GM12878 (cell line): ENCODE measurements around the gene TCL1B.

Experiments used
- CBFB ChIP-seq: IDR thresholded peaks from 2 replicates; pipeline ENCODE4 v1.6.1; 2016; ENCODE audit warnings: antibody characterized with exemption, low read depth
- CEBPB ChIP-seq, 2 experiments: fragments of 150-350 bp in 1 of 2; IDR thresholded peaks; 2 replicates each; pipeline ENCODE4 v1.6.1; 2012 to 2014; ENCODE audit warnings: low read depth in 2 of 2, low read length in 2 of 2, borderline replicate concordance in 1 of 2, inconsistent platforms in 1 of 2
- DPF2 ChIP-seq: fragments of 450-650 bp; IDR thresholded peaks from 2 replicates; pipeline ENCODE4 v1.6.1; 2017; ENCODE audit warnings: mild to moderate bottlenecking
- HDAC6 ChIP-seq: fragments of 200-600 bp; sonication (generic); IDR thresholded peaks from one replicate; pipeline ENCODE4 v1.8.0; 2017; ENCODE audit warnings: antibody characterized with exemption; ENCODE audit not compliant: unreplicated experiment
- MXI1 ChIP-seq: fragments of 150-350 bp; IDR thresholded peaks from 2 replicates; pipeline ENCODE4 v1.6.1; 2011; ENCODE audit warnings: low read depth, mild to moderate bottlenecking, inconsistent platforms, low read length, improper control_type of control experiment
- NR2C2 ChIP-seq: IDR thresholded peaks from 2 replicates; pipeline ENCODE4 v1.6.1; 2011; ENCODE audit warnings: borderline replicate concordance, low read depth; ENCODE audit not compliant: control insufficient read depth, insufficient read length
- POLR2A ChIP-seq: IDR thresholded peaks from 2 replicates; pipeline ENCODE4 v1.6.1; 2011; ENCODE audit warnings: low read depth, mild to moderate bottlenecking, low read length
- POLR2AphosphoS5 ChIP-seq: IDR thresholded peaks from 2 replicates; pipeline ENCODE4 v1.6.1; 2011; ENCODE audit warnings: mild to moderate bottlenecking, low read length, inconsistent platforms
- SP1 ChIP-seq: IDR thresholded peaks from one replicate; pipeline ENCODE4 v1.6.1; 2011; ENCODE audit warnings: low read depth, low read length
- TAF1 ChIP-seq: IDR thresholded peaks from 2 replicates; pipeline ENCODE4 v1.6.1; 2011; ENCODE audit warnings: mild to moderate bottlenecking, low read depth, low read length, borderline replicate concordance
- TARDBP ChIP-seq: IDR thresholded peaks from 2 replicates; pipeline ENCODE4 v1.6.1; 2016; ENCODE audit warnings: borderline replicate concordance
- TF ChIP-seq, protein P1 (sequence below): IDR thresholded peaks from 2 replicates; pipeline ENCODE4 v1.6.1; 2011; ENCODE audit warnings: mild to moderate bottlenecking, low read depth, low read length, moderate library complexity; ENCODE audit not compliant: insufficient replicate concordance
- TF ChIP-seq, protein P2 (sequence below), 3 experiments: IDR thresholded peaks in 2 of 3; conservative IDR thresholded peaks in 1 of 3; 2 replicates each; pipeline ENCODE4 v1.5.1; 2011; ENCODE audit warnings: low read depth in 3 of 3, low read length in 3 of 3, mild to moderate bottlenecking in 3 of 3, control low read depth in 2 of 3, moderate library complexity in 2 of 3, inconsistent platforms in 1 of 3, mixed read lengths in 1 of 3; ENCODE audit not compliant: control insufficient read depth in 2 of 3, insufficient read depth in 1 of 3; ENCODE audit errors: extremely low read depth in 1 of 3

DNA sequence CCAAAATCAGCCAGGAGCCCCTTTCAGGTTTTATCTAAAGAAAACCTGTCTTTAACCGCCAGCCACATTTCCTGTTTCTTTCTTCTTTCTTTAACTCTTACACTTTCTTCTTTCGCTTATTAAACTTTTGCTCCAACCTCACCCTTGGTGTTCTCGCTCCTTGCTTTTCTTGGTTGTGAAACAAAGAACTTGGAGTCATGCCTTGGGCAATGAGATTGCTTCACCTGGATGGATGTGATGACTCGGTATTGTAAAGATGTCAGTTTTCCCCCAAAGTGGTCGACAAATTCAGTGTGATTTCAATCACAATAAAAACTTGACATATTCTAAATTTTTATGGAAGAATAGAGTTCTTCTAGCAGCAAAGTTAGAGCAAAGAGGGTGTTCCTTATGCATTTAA is 43.9 kb downstream of the TCL1B start:
- TF ChIP-seq, protein P1, sequence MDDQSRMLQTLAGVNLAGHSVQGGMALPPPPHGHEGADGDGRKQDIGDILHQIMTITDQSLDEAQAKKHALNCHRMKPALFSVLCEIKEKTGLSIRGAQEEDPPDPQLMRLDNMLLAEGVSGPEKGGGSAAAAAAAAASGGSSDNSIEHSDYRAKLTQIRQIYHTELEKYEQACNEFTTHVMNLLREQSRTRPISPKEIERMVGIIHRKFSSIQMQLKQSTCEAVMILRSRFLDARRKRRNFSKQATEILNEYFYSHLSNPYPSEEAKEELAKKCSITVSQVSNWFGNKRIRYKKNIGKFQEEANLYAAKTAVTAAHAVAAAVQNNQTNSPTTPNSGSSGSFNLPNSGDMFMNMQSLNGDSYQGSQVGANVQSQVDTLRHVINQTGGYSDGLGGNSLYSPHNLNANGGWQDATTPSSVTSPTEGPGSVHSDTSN, result no peak
- TF ChIP-seq POLR2AphosphoS5, result no peak
- no peak for TF ChIP-seq HDAC6
- TF ChIP-seq, protein P2, sequence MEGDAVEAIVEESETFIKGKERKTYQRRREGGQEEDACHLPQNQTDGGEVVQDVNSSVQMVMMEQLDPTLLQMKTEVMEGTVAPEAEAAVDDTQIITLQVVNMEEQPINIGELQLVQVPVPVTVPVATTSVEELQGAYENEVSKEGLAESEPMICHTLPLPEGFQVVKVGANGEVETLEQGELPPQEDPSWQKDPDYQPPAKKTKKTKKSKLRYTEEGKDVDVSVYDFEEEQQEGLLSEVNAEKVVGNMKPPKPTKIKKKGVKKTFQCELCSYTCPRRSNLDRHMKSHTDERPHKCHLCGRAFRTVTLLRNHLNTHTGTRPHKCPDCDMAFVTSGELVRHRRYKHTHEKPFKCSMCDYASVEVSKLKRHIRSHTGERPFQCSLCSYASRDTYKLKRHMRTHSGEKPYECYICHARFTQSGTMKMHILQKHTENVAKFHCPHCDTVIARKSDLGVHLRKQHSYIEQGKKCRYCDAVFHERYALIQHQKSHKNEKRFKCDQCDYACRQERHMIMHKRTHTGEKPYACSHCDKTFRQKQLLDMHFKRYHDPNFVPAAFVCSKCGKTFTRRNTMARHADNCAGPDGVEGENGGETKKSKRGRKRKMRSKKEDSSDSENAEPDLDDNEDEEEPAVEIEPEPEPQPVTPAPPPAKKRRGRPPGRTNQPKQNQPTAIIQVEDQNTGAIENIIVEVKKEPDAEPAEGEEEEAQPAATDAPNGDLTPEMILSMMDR (IDR thresholded peaks at IDR 0.05 in 2 of 3, conservative IDR thresholded peaks at IDR 0.05 in 1 of 3; ENCODE audit: control insufficient read depth in 2 of 3, extremely low read depth in 1 of 3, insufficient read depth in 1 of 3, low read depth in 3 of 3, low read length in 3 of 3), result no peak
- TF ChIP-seq POLR2A, result no peak
- no peak for TF ChIP-seq CBFB
- no peak for TF ChIP-seq DPF2
- no peak for TF ChIP-seq TAF1
- TF ChIP-seq TARDBP, result no peak
- TF ChIP-seq SP1, result no peak
- TF ChIP-seq CEBPB (IDR thresholded peaks at IDR 0.05; ENCODE audit: borderline replicate concordance in 1 of 2, low read depth in 2 of 2, low read length in 2 of 2), result no peak
- no peak for TF ChIP-seq NR2C2
- TF ChIP-seq MXI1, result no peak
